ENCODE results near the gene ACIN1.

Gene ACIN1

GRCh38 chr14:23128969-23129758 lies 34.2 kb upstream of the ACIN1 start:
- ATAC-seq (ENCODE audit: low read depth) (no peak), DNase-seq (ENCODE audit: low spot score in 2 of 2) (no peak)
- Mint-ChIP-seq H3K36me3 (no peaks in the 10 kb centered on the region), H3K4me3 (no peak overlapping the region), H3K27me3 (no peaks in the 10 kb centered on the region), H3K4me1 (peaks cover 15% of the 10 kb centered on the region), H3K27ac (no peak overlapping the region), H3K9me3 (no peaks in the 10 kb centered on the region)

GRCh38 chr14:23127861-23128260 lies 32.9 kb upstream of the ACIN1 start:
- Mint-ChIP-seq H3K27ac (no peak overlapping the region), H3K9me3 (no peaks in the 10 kb centered on the region), H3K36me3 (no peaks in the 10 kb centered on the region), H3K4me3 (no peak overlapping the region), H3K4me1 (peaks cover 20% of the 10 kb centered on the region), H3K27me3 (no peaks in the 10 kb centered on the region)
- DNase-seq (ENCODE audit: low spot score in 2 of 2) (no peak), ATAC-seq (ENCODE audit: low read depth) (no peak)

- ATAC-seq (ENCODE audit: low read depth) (no peak), DNase-seq (ENCODE audit: low spot score in 2 of 2) (no peak)
- H3K36me3 Mint-ChIP-seq, result no peaks in the 10 kb centered on the region
- no peaks in the 10 kb centered on the region for H3K27me3 Mint-ChIP-seq
- no peak overlapping the region for H3K27ac Mint-ChIP-seq
- no peaks in the 10 kb centered on the region for H3K9me3 Mint-ChIP-seq
- no peak overlapping the region for H3K4me3 Mint-ChIP-seq
- peaks cover 20% of the 10 kb centered on the region for H3K4me1 Mint-ChIP-seq
These were observed 31.8 kb upstream of the ACIN1 start for GRCh38 chr14:23126548-23127278.

- Mint-ChIP-seq H3K4me1 (peaks cover 23% of the 10 kb centered on the region), H3K27ac (no peak overlapping the region), H3K4me3 (no peak overlapping the region), H3K36me3 (no peaks in the 10 kb centered on the region), H3K27me3 (no peaks in the 10 kb centered on the region), H3K9me3 (no peaks in the 10 kb centered on the region)
- ATAC-seq (ENCODE audit: low read depth), result no peak
- no peak for DNase-seq (ENCODE audit: low spot score in 2 of 2)
These were observed 31.1 kb upstream of the ACIN1 start for GRCh38 chr14:23125933-23126524.

GRCh38 chr14:23125011-23125410 lies 30.1 kb upstream of the ACIN1 start:
- no peaks in the 10 kb centered on the region for H3K36me3 Mint-ChIP-seq
- ATAC-seq (ENCODE audit: low read depth), result no peak
- peaks cover 29% of the 10 kb centered on the region for H3K4me1 Mint-ChIP-seq

GRCh38 chr14:23124337-23124954 lies 29.5 kb upstream of the ACIN1 start:
- ATAC-seq (ENCODE audit: low read depth) (no peak), DNase-seq (ENCODE audit: low spot score in 2 of 2) (no peak)
- Mint-ChIP-seq H3K27ac (peak overlapping the region; percentile 20), H3K27me3 (no peaks in the 10 kb centered on the region), H3K36me3 (no peaks in the 10 kb centered on the region), H3K4me1 (peaks cover 32% of the 10 kb centered on the region), H3K9me3 (no peaks in the 10 kb centered on the region), H3K4me3 (no peak overlapping the region)

More at GRCh38 chr14:23125011-23125410, 30.1 kb upstream of the ACIN1 start:
- no peak overlapping the region for H3K4me3 Mint-ChIP-seq
- H3K27me3 Mint-ChIP-seq, result no peaks in the 10 kb centered on the region
- no peaks in the 10 kb centered on the region for H3K9me3 Mint-ChIP-seq
- no peak for DNase-seq (ENCODE audit: low spot score in 2 of 2)
- H3K27ac Mint-ChIP-seq, result peak overlapping the region; percentile 20

DNA sequence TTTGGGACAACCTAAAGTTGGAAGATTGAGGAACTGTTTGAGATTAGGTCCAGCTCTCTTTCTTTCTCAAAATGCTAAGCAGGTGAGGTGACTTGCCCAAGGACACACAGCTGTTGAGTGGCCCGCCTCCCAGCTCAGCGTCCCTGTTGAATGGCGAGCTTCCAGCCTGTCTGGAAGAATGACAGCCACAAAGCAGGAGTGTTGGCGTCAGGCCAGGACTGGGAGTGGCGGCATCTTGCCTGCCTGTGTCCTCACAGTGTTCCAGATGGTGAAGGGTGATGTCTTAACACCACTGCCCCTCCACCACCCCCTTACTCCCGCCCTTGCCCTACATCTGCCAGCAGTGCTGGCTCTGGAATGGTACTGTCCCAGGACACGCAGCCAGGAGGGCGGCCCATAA lies 28.5 kb upstream of the ACIN1 start:
- Mint-ChIP-seq H3K27ac (peak overlapping the region; percentile 18), H3K27me3 (no peaks in the 10 kb centered on the region), H3K9me3 (no peaks in the 10 kb centered on the region), H3K4me3 (no peak overlapping the region), H3K36me3 (no peaks in the 10 kb centered on the region), H3K4me1 (peaks cover 34% of the 10 kb centered on the region)
- DNase-seq (ENCODE audit: low spot score in 2 of 2) (no peak), ATAC-seq (ENCODE audit: low read depth) (no peak)

DNA sequence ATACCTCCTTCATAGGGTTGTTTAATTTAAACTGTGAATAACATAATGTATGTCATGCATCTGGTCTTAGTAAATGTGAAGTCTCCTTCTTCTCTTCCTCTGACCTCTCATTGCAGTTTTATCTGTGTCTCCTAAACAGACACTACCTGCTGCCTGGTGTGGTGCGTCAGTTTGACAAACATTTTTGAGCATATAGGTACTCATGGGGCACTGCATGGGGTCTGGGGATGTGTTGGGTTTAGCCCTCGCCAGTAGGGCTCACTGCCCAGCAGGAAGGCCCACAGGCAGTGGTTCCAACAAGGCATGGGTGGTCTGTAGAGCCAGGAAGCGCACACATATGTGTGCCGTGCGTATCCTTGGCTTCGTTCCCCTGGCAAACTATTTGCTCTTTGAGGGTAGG lies 27.1 kb upstream of the ACIN1 start:
- DNase-seq (ENCODE audit: low spot score in 2 of 2), result no peak
- Mint-ChIP-seq H3K4me1 (peaks cover 28% of the 10 kb centered on the region), H3K27ac (no peak overlapping the region), H3K9me3 (no peaks in the 10 kb centered on the region), H3K36me3 (no peaks in the 10 kb centered on the region), H3K27me3 (no peaks in the 10 kb centered on the region), H3K4me3 (no peak overlapping the region)
- ATAC-seq (ENCODE audit: low read depth), result no peak

GRCh38 chr14:23121361-23121771 lies 26.4 kb upstream of the ACIN1 start:
- Mint-ChIP-seq H3K27me3 (no peaks in the 10 kb centered on the region), H3K4me1 (peaks cover 28% of the 10 kb centered on the region), H3K27ac (peak overlapping the region; percentile 90), H3K36me3 (no peaks in the 10 kb centered on the region), H3K4me3 (peak overlapping the region; percentile 87), H3K9me3 (no peaks in the 10 kb centered on the region)
- ATAC-seq (ENCODE audit: low read depth) (peak; percentile 50), DNase-seq (ENCODE audit: low spot score in 2 of 2) (peak in 1 of 2 donors; percentile 32)

GRCh38 chr14:23120541-23121251 lies 25.8 kb upstream of the ACIN1 start:
- H3K27ac Mint-ChIP-seq, result peak overlapping the region; percentile 90
- DNase-seq (ENCODE audit: low spot score in 2 of 2), result peak; percentile 78 to 82
- no peaks in the 10 kb centered on the region for H3K36me3 Mint-ChIP-seq
- H3K9me3 Mint-ChIP-seq, result no peaks in the 10 kb centered on the region
- H3K4me3 Mint-ChIP-seq, result peak overlapping the region; percentile 87
- H3K27me3 Mint-ChIP-seq, result no peaks in the 10 kb centered on the region
- peak; percentile 73 for ATAC-seq (ENCODE audit: low read depth)
- peaks cover 28% of the 10 kb centered on the region for H3K4me1 Mint-ChIP-seq

GRCh38 chr14:23119363-23120327 lies 24.7 kb upstream of the ACIN1 start:
- peaks cover 28% of the 10 kb centered on the region for H3K4me1 Mint-ChIP-seq
- H3K36me3 Mint-ChIP-seq, result no peaks in the 10 kb centered on the region
- H3K27ac Mint-ChIP-seq, result peak overlapping the region; percentile 90
- ATAC-seq (ENCODE audit: low read depth) (peak; percentile 73), DNase-seq (ENCODE audit: low spot score in 2 of 2) (peak; percentile 30 to 48)
- no peaks in the 10 kb centered on the region for H3K9me3 Mint-ChIP-seq
- H3K4me3 Mint-ChIP-seq, result peak overlapping the region; percentile 31
- H3K27me3 Mint-ChIP-seq, result peaks cover 3% of the 10 kb centered on the region

DNA sequence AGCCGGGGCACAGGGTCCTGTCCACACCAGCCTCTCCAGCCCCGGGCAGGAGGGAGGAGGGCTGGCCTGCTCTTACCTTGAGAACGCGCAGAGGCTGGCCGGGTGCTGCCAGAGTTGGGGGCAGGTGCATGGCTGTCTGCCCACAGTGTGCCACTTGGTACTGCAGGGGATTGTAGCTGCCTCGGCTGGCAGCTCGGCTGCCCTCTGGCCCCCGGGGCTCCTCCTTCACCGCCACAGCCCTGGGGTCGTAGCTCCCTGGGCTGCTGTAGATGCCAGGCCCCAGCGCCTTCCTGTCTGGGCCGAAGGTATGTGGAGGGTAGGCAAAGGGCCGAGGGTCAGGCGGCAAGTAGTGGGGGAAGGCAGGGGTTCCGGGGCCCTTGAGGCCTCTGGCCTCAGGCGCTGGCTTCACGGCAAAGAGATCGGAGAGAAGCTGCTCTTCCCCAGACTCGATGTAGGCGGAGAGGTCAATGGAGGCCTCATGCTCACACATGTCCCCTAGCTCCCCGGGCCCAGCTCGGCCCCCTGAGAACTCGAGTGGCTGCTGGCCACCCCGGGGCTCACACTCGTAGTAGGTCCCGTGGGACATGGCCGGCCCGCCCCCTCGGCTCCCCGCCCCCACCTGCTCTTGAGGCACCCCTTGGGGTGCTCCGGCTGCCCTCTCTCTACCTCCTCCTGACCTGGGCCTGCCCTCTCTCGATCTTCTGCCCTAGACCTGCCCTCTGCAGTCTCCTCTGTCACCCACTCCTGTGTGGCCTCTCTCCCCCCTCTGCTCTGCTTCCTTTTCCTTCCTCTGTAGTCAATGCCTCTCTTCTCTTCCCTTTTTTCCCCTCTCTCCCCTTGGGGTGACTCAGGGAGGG lies 23.8 kb upstream of the ACIN1 start, which contains the start of gene CEBPE:
CEBPE (minus strand) TSS at position 750 of the 857 bp plus-strand sequence; CDS start at position 586, 164 bp downstream.
- DNase-seq (ENCODE audit: low spot score in 2 of 2) (no peak), ATAC-seq (ENCODE audit: low read depth) (no peak)
- Mint-ChIP-seq H3K4me3 (peak within 1 kb of the TSS; percentile 39), H3K9me3 (no peaks in the 10 kb centered on the region), H3K4me1 (peaks cover 29% of the 10 kb centered on the region), H3K27ac (peak within 1 kb of the TSS; percentile 90), H3K27me3 (peaks cover 5% of the 10 kb centered on the region), H3K36me3 (no peaks in the 10 kb centered on the region)
